HEK293 (cell line): ENCODE measurements around the gene HABP4.

Experiments
- CTCF ChIP-seq: fragments of 450-650 bp; formaldehyde crosslinking; IDR thresholded peaks from 2 replicates; pipeline ENCODE4 v1.5.1; 2016; ENCODE audit warnings: missing biosample characterization, missing genetic modification characterization
- GLIS1 ChIP-seq: fragments of 450-650 bp; formaldehyde crosslinking; IDR thresholded peaks from 2 replicates; pipeline ENCODE4 v1.5.1; 2016; ENCODE audit warnings: missing biosample characterization, missing genetic modification characterization
- GLIS2 ChIP-seq: fragments of 450-650 bp; formaldehyde crosslinking; IDR thresholded peaks from 2 replicates; pipeline ENCODE4 v1.5.1; 2016; ENCODE audit warnings: missing biosample characterization, missing genetic modification characterization
- MYNN ChIP-seq: fragments of 450-650 bp; formaldehyde crosslinking; IDR thresholded peaks from 2 replicates; pipeline ENCODE4 v1.5.1; 2016; ENCODE audit warnings: missing biosample characterization, missing genetic modification characterization, borderline replicate concordance
- PRDM10 ChIP-seq: fragments of 450-650 bp; formaldehyde crosslinking; IDR thresholded peaks from 2 replicates; pipeline ENCODE4 v1.5.1; 2016; ENCODE audit warnings: missing biosample characterization, missing genetic modification characterization
- TSHZ1 ChIP-seq: fragments of 450-650 bp; formaldehyde crosslinking; IDR thresholded peaks from 2 replicates; pipeline ENCODE4 v1.5.1; 2016; ENCODE audit warnings: missing biosample characterization, missing genetic modification characterization, borderline replicate concordance
- YY1 ChIP-seq: fragments of 450-650 bp; formaldehyde crosslinking; IDR thresholded peaks from 2 replicates; pipeline ENCODE4 v1.5.1; 2018; ENCODE audit warnings: missing biosample characterization, missing genetic modification characterization
- ZBTB48 ChIP-seq: fragments of 450-650 bp; formaldehyde crosslinking; IDR thresholded peaks from 2 replicates; pipeline ENCODE4 v1.5.1; 2016; ENCODE audit warnings: missing biosample characterization, missing genetic modification characterization
- ZFHX2 ChIP-seq: fragments of 450-650 bp; formaldehyde crosslinking; conservative IDR thresholded peaks from 2 replicates; pipeline ENCODE4 v1.5.1; 2016; ENCODE audit warnings: missing biosample characterization, missing genetic modification characterization
- ZFP69B ChIP-seq: fragments of 450-650 bp; formaldehyde crosslinking; IDR thresholded peaks from 2 replicates; pipeline ENCODE4 v1.5.1; 2016; ENCODE audit warnings: missing biosample characterization, missing genetic modification characterization
- ZNF174 ChIP-seq: fragments of 450-650 bp; formaldehyde crosslinking; IDR thresholded peaks from 2 replicates; pipeline ENCODE4 v1.5.0; 2017; ENCODE audit warnings: missing biosample characterization, mild to moderate bottlenecking, missing genetic modification characterization
- ZNF18 ChIP-seq: fragments of 450-650 bp; formaldehyde crosslinking; IDR thresholded peaks from 2 replicates; pipeline ENCODE4 v1.5.1; 2016; ENCODE audit warnings: missing biosample characterization, missing genetic modification characterization
- ZNF221 ChIP-seq: fragments of 450-650 bp; formaldehyde crosslinking; IDR thresholded peaks from 2 replicates; pipeline ENCODE4 v1.5.1; 2017; ENCODE audit warnings: missing biosample characterization, missing genetic modification characterization, borderline replicate concordance
- ZNF426 ChIP-seq: fragments of 450-650 bp; formaldehyde crosslinking; IDR thresholded peaks from 2 replicates; pipeline ENCODE4 v1.5.1; 2017; ENCODE audit warnings: missing biosample characterization, missing genetic modification characterization, mild to moderate bottlenecking, inconsistent platforms, moderate library complexity
- ZNF449 ChIP-seq: fragments of 450-650 bp; formaldehyde crosslinking; IDR thresholded peaks from 2 replicates; pipeline ENCODE4 v1.5.1; 2017; ENCODE audit warnings: missing biosample characterization, mild to moderate bottlenecking, missing genetic modification characterization, moderate library complexity
- ZNF48 ChIP-seq: fragments of 450-650 bp; formaldehyde crosslinking; IDR thresholded peaks from 2 replicates; pipeline ENCODE4 v1.5.1; 2016; ENCODE audit warnings: missing biosample characterization, missing genetic modification characterization
- ZNF488 ChIP-seq: fragments of 450-650 bp; formaldehyde crosslinking; IDR thresholded peaks from 2 replicates; pipeline ENCODE4 v1.5.1; 2016; ENCODE audit warnings: missing biosample characterization, missing genetic modification characterization
- ZNF501 ChIP-seq: fragments of 450-650 bp; formaldehyde crosslinking; IDR thresholded peaks from 2 replicates; pipeline ENCODE4 v1.5.1; 2016; ENCODE audit warnings: missing biosample characterization, missing genetic modification characterization
- ZNF561 ChIP-seq: fragments of 450-650 bp; IDR thresholded peaks from 2 replicates; pipeline ENCODE4 v1.5.1; 2018; ENCODE audit warnings: missing biosample characterization, missing genetic modification characterization, borderline replicate concordance
- ZNF600 ChIP-seq: fragments of 450-650 bp; formaldehyde crosslinking; IDR thresholded peaks from 2 replicates; pipeline ENCODE4 v1.5.1; 2016; ENCODE audit warnings: missing biosample characterization, missing genetic modification characterization
- ZNF692 ChIP-seq: fragments of 450-650 bp; formaldehyde crosslinking; IDR thresholded peaks from 2 replicates; pipeline ENCODE4 v1.5.1; 2016; ENCODE audit warnings: missing biosample characterization, missing genetic modification characterization
- ZNF837 ChIP-seq: fragments of 450-650 bp; formaldehyde crosslinking; IDR thresholded peaks from 2 replicates; pipeline ENCODE4 v1.5.1; 2016; ENCODE audit warnings: missing biosample characterization, missing genetic modification characterization

Gene HABP4

GRCh38 chr9:96418083-96418919 lies 31.7 kb upstream of the HABP4 start, which contains the start of gene ZNF367 (continued):
- TF ChIP-seq ZNF600 (peak; percentile 94), MYNN (tag by site-specific recombination) (no peak), GLIS2 (peak; percentile 31; the same call in 1 of the 2 replicates), TSHZ1 (tag by site-specific recombination) (no peak), PRDM10 (tag by site-specific recombination) (peak; percentile 44; the same call in 1 of the 2 replicates), ZNF837 (tag by site-specific recombination) (no peak), ZNF449 (tag by site-specific recombination) (no peak), GLIS1 (tag by site-specific recombination) (no peak), ZNF692 (tag by site-specific recombination) (0 out of 2 replicates have a peak, but pooled peaks have one; percentile 28), CTCF (tag by site-specific recombination) (peak; percentile 52; the same call in 1 of the 2 replicates), ZNF221 (tag by site-specific recombination) (no peak), ZNF18 (tag by site-specific recombination) (no peak), ZNF501 (0 out of 2 replicates have a peak, but pooled peaks have one; percentile 74), ZFHX2 (tag by site-specific recombination) (no peak), ZNF174 (no peak), ZNF488 (tag by site-specific recombination) (no peak), ZNF426 (no peak), ZFP69B (tag by site-specific recombination) (0 out of 2 replicates have a peak, but pooled peaks have one; percentile 44), ZNF561 (peak; percentile 40; the same call in 1 of the 2 replicates), YY1 (tag by site-specific recombination) (no peak), ZBTB48 (no peak), ZNF48 (tag by site-specific recombination) (no peak)
